ENCODE results near the gene SURF1. TPM values are rescaled to one million over a fixed set of nuclear protein-coding genes. Genes with fewer than 3 reads are reported as not detected.

The SURF1 gene
- total RNA-seq, 1 donor from 2014 or later = 43.9 TPM

GRCh38 chr9:133357656-133358055 is 1.4 kb upstream of the SURF1 start:
- Histone ChIP-seq H3K27me3 (no peaks in the 10 kb centered on the region), H3K36me3 (peaks cover 50% of the 10 kb centered on the region), H3K9me3 (no peaks in the 10 kb centered on the region), H3K4me3 (no peak overlapping the region), H3K27ac (no peak overlapping the region), H3K4me1 (peaks cover 18% of the 10 kb centered on the region)
- no peak for TF ChIP-seq CTCF (IDR thresholded peaks at IDR 0.05)
- no peak for DNase-seq
- intact Hi-C loops (cut with DNase I) = no loop called here
- ATAC-seq = no peak

- H3K36me3 ChIP-seq = peaks cover 50% of the 10 kb centered on the region
- H3K27me3 ChIP-seq = no peaks in the 10 kb centered on the region
- DNase-seq (no peak), ATAC-seq (peak; percentile 28)
- no peak for TF ChIP-seq CTCF (IDR thresholded peaks at IDR 0.05)
- H3K4me1 ChIP-seq = peaks cover 18% of the 10 kb centered on the region
- no peaks in the 10 kb centered on the region for H3K9me3 ChIP-seq
- intact Hi-C loops (cut with DNase I) = no loop called here
- H3K4me3 ChIP-seq = peak overlapping the region; percentile 85
- H3K27ac ChIP-seq = peak overlapping the region; percentile 82
Measured at GRCh38 chr9:133355881-133356357, 368 bp downstream of the SURF1 start.

- DNase-seq = no peak
- no peak for TF ChIP-seq CTCF (IDR thresholded peaks at IDR 0.05)
- H3K27ac ChIP-seq = no peak overlapping the region
- H3K27me3 ChIP-seq = no peaks in the 10 kb centered on the region
- H3K36me3 ChIP-seq = peaks cover 50% of the 10 kb centered on the region
- H3K4me1 ChIP-seq = peaks cover 22% of the 10 kb centered on the region
- no peaks in the 10 kb centered on the region for H3K9me3 ChIP-seq
- intact Hi-C loops (cut with DNase I) = no loop called here
- ATAC-seq = no peak
- H3K4me3 ChIP-seq = no peak overlapping the region
Measured at GRCh38 chr9:133354766-133355165, 1.5 kb downstream of the SURF1 start.

GRCh38 chr9:133353548-133353947 is 2.7 kb downstream of the SURF1 start:
- no peak for TF ChIP-seq CTCF (IDR thresholded peaks at IDR 0.05)
- Histone ChIP-seq H3K36me3 (peaks cover 54% of the 10 kb centered on the region), H3K4me1 (peaks cover 32% of the 10 kb centered on the region), H3K27me3 (no peaks in the 10 kb centered on the region), H3K4me3 (no peak overlapping the region), H3K9me3 (no peaks in the 10 kb centered on the region), H3K27ac (no peak overlapping the region)
- intact Hi-C loops (cut with DNase I) = no loop called here
- DNase-seq (no peak), ATAC-seq (no peak)

GRCh38 chr9:133352635-133353340 is 3.5 kb downstream of the SURF1 start:
- no peak overlapping the region for H3K27ac ChIP-seq
- H3K36me3 ChIP-seq = peaks cover 54% of the 10 kb centered on the region
- no peak overlapping the region for H3K4me3 ChIP-seq
- no peaks in the 10 kb centered on the region for H3K9me3 ChIP-seq
- no peak for TF ChIP-seq CTCF (IDR thresholded peaks at IDR 0.05)
- intact Hi-C loops (cut with DNase I) = no loop called here
- DNase-seq (no peak), ATAC-seq (no peak)
- no peaks in the 10 kb centered on the region for H3K27me3 ChIP-seq
- peaks cover 32% of the 10 kb centered on the region for H3K4me1 ChIP-seq
